Lower lobe of right lung (tissue), 2 donors: ENCODE measurements around the gene ECT2. TPM values are rescaled to one million over a fixed set of nuclear protein-coding genes. Genes with fewer than 3 reads are reported as not detected.
A peak's percentile ranks its signal among the peaks of the same experiment; 100 is the strongest.

Experiments used
- ATAC-seq, 2 donors: fragments of 200-7000 bp; cut with Tn5 transposase; one replicate each; pipeline ENCODE4 v1.9.1; 2020 to 2022; ENCODE audit warnings: mild to moderate bottlenecking in 2 of 2, moderate library complexity in 2 of 2
- DNase-seq: peaks from one replicate; pipeline ENCODE4 v3.0.0-alpha.2; 2020
- H3K27ac ChIP-seq: fragments of 200-600 bp; one replicate; pipeline ENCODE4 v1.8.0; 2022
- H3K27me3 ChIP-seq: fragments of 200-600 bp; one replicate; pipeline ENCODE4 v1.8.0; 2022; ENCODE audit warnings: low read depth
- H3K36me3 ChIP-seq: fragments of 200-600 bp; one replicate; pipeline ENCODE4 v1.8.0; 2022; ENCODE audit warnings: mild to moderate bottlenecking
- H3K4me1 ChIP-seq: fragments of 200-600 bp; one replicate; pipeline ENCODE4 v1.8.0; 2022
- H3K4me3 ChIP-seq: fragments of 200-600 bp; one replicate; pipeline ENCODE4 v1.8.0; 2022; ENCODE audit warnings: mild to moderate bottlenecking
- H3K9me3 ChIP-seq: fragments of 200-600 bp; one replicate; pipeline ENCODE4 v1.8.0; 2022
- intact Hi-C: fragments of 100-400 bp; cut with DNase I; formaldehyde crosslinking; loops from one replicate; pipeline ENCODE4 v1.11.0; 2022
- total RNA-seq: library from RNA; stranded (reverse); fragmentation: NEBNext Ultra II Directional; extraction: Animal tissue kit (Norgen Biotek cat#: 25700); gene quantifications from one replicate; pipeline ENCODE4 v1.2.1, GENCODE V29; 2021
- TF ChIP-seq, protein P1 (sequence below): fragments of 200-600 bp; IDR thresholded peaks from one replicate; pipeline ENCODE4 v1.8.0; 2022; ENCODE audit warnings: antibody characterized with exemption, mild to moderate bottlenecking
- donor health status: DM: no; HTN: yes; CAD: no; lungs with severe emphysema.

ECT2 gene
- total RNA-seq, 1 donor from 2014 or later = 14.1 TPM

DNA sequence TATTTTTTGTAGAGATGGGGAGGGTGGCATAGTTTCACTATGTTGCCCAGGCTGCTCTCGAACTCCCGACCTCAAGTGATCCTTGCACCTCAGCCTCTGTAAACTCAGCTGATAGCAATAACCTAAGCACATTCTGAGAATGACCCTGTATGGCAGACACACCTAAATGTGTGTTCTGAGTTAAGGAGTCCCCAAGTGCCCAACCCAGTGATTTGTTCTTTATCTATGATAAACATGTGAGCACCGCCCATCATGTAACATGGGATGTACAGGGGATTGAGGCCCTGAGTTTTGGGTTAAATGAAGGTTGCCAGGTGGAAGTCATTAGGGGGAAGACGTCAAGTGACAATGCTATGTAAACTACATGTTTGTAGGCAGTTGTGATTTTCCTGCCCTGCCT is 45.4 kb upstream of the ECT2 start:
- H3K4me1 ChIP-seq = peaks cover 22% of the 10 kb centered on the region
- no peak for ATAC-seq

DNA sequence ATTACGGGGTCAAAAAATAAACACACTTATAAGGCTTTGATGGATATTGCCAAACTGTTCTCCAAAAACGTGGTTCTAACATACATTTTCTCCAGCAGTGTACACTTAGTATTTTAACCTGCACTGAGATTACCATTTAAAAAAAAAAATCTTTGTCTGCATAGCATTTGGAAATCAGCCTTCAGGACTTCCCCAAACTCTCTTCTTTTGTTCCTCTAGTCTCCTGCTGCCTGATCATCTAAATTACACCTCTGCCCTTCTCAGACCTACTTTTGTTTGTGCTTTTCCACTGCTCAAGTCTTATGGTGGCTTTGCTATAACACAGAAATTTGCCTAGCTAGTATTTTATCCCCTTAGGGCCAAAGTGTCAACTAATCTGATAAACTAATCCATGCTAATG is 43.5 kb upstream of the ECT2 start:
- DNase-seq = no peak
- Histone ChIP-seq H3K4me3 (no peak overlapping the region), H3K27ac (no peak overlapping the region), H3K4me1 (peaks cover 29% of the 10 kb centered on the region), H3K9me3 (no peaks in the 10 kb centered on the region), H3K27me3 (no peaks in the 10 kb centered on the region), H3K36me3 (no peaks in the 10 kb centered on the region)
- ATAC-seq = no peak
- intact Hi-C loops = no loop called here
- TF ChIP-seq, protein P1, sequence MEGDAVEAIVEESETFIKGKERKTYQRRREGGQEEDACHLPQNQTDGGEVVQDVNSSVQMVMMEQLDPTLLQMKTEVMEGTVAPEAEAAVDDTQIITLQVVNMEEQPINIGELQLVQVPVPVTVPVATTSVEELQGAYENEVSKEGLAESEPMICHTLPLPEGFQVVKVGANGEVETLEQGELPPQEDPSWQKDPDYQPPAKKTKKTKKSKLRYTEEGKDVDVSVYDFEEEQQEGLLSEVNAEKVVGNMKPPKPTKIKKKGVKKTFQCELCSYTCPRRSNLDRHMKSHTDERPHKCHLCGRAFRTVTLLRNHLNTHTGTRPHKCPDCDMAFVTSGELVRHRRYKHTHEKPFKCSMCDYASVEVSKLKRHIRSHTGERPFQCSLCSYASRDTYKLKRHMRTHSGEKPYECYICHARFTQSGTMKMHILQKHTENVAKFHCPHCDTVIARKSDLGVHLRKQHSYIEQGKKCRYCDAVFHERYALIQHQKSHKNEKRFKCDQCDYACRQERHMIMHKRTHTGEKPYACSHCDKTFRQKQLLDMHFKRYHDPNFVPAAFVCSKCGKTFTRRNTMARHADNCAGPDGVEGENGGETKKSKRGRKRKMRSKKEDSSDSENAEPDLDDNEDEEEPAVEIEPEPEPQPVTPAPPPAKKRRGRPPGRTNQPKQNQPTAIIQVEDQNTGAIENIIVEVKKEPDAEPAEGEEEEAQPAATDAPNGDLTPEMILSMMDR = no peak

More for the DNA sequence above, 45.4 kb upstream of the ECT2 start:
- Histone ChIP-seq H3K27ac (no peak overlapping the region), H3K36me3 (no peaks in the 10 kb centered on the region), H3K4me3 (no peak overlapping the region), H3K9me3 (no peaks in the 10 kb centered on the region), H3K27me3 (no peaks in the 10 kb centered on the region)
- no peak for DNase-seq
- TF ChIP-seq, protein P1 = no peak
- intact Hi-C loops = no loop called here

DNA sequence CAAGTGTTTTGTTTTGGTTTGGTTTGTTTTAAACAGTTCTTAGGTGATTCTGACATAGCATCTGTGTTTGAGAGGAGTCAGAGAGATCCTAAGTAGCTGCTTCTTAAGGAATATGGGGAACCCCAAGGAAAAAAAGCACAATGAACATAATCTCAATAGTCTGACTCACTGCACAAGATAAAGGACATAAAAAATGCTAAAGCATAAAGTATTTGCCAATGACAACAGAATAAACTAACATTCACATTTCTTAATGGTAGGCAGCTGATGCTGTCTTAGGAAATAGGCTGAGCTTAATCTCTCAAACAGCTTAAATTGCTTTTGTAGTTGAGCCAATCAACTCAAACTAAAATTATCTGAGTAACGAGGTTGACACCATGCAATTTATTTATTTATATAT is 42.6 kb upstream of the ECT2 start:
- TF ChIP-seq, protein P1 = no peak
- H3K36me3 ChIP-seq = no peaks in the 10 kb centered on the region
- intact Hi-C loops = no loop called here
- H3K4me3 ChIP-seq = peak overlapping the region; percentile 71
- H3K9me3 ChIP-seq = no peaks in the 10 kb centered on the region
- DNase-seq (no peak), ATAC-seq (peak; percentile 1 to 3)
- no peak overlapping the region for H3K27ac ChIP-seq
- H3K27me3 ChIP-seq = no peaks in the 10 kb centered on the region
- H3K4me1 ChIP-seq = peaks cover 30% of the 10 kb centered on the region

DNA sequence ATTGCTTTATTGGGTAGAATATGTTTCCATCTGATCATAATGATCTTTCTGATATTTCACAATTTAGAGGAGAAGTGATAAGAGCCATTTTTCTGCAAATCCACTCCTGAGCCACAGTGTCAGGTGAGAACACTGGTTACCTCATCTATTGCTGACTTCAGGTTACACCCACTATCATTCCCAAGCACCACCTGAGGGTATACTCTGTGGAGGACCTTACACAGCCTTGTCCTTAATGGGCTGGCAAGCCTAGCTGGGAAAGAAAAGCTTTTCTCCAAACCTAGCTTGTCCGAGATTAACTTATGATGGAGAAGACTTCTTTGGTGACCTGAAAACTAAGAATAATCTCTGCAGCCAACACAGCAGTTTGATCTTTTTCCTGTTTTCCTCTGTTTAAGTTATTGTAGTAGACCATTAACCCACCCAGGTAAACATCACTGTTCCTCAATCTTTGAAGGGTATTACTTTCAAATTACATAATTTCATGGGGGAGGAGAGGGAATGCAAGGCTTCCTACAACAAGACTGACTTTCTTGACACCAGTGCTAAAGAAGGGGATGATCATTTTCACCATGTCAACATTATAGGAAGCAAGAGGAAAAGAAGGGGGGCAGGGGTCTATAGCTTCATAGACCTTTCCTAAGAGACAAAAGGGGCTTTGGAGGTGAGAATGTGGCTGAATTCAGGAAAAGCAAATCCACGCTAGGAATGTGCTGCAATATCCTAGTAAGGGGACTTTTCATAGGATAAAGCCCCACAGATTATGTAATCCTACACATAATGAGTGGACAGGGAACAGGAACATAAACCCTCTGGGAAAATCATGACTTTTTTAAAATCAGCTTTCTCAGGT is 41.4 kb upstream of the ECT2 start:
- H3K27ac ChIP-seq = peak overlapping the region; percentile 82
- H3K36me3 ChIP-seq = no peaks in the 10 kb centered on the region
- H3K9me3 ChIP-seq = no peaks in the 10 kb centered on the region
- intact Hi-C loops = no loop called here
- H3K4me3 ChIP-seq = peak overlapping the region; percentile 71
- TF ChIP-seq, protein P1 = no peak
- DNase-seq (no peak), ATAC-seq (no peak)
- no peaks in the 10 kb centered on the region for H3K27me3 ChIP-seq
- peaks cover 30% of the 10 kb centered on the region for H3K4me1 ChIP-seq

DNA sequence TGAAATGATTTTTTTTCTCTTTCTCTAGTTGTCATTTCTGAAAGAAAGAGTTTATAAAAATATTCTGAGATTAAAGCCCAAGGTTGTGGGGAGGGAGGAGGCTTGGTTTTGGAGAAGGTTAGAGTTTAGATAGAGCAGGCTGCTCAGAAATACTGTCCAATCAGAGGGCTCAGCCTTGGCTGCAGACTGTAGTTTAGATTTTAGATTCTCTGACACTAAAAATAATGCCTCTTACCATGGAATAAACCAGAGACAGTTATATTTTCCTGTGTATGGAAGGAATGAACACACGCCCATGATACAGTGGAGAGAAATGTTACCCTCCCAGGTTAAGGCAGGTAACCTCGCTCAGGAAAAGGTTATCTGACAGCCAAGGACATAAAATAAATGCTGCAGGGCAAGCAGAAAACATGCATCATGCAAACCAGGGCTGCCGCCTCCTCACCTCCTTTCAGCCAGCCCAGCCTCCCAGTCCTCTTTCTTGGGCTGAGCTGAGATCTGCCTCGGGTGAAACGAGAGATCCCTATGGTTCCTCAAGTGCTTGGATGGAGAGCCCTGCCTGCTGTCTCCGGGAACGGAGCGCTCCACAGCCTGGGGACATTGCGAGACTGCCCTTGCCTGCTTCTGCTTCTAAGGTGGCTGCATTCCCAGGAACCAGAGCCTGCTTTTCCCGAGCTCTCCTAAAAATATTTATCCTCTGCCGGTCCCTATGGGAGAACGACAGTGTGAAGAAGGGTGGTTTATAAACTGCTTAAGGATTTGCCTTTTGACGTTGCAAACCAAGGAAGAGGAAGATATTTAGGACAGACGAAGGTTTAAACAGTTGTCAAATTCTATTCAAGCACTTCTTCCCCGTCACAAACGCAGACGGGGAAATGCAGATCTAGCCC is 40.5 kb upstream of the ECT2 start:
- Histone ChIP-seq H3K9me3 (no peaks in the 10 kb centered on the region), H3K36me3 (no peaks in the 10 kb centered on the region), H3K4me1 (peaks cover 30% of the 10 kb centered on the region), H3K27me3 (no peaks in the 10 kb centered on the region), H3K27ac (peak overlapping the region; percentile 82), H3K4me3 (peak overlapping the region; percentile 71)
- peak; percentile 54 for DNase-seq
- intact Hi-C loops = no loop called here
- peak; percentile 68 for ATAC-seq
- TF ChIP-seq, protein P1 = no peak
